Adrenal gland (tissue), 12 donors: Measurements from ENCODE around the gene PIK3R2. TPM values are rescaled to one million over a fixed set of nuclear protein-coding genes. Genes with fewer than 3 reads are reported as not detected.

Experiments
- DNase-seq, 7 donors: peaks; one replicate each; pipeline ENCODE4 v3.0.0-alpha.2; 2019 to 2020
- H3K27ac ChIP-seq, 5 donors: fragments of 200-600 bp; sonication (generic) in 4 of 5; 1 replicate in 3 of 5; 2 replicates in 2 of 5; pipeline versions ENCODE4 v1.5.1 to v1.8.0; 2016 to 2020; ENCODE audit warnings: mild to moderate bottlenecking in 1 of 5
- H3K27me3 ChIP-seq: fragments of 200-600 bp; 2 replicates; pipeline ENCODE4 v1.8.0; 2021
- H3K36me3 ChIP-seq, 2 donors: fragments of 200-600 bp; replicated peaks in 1 of 2; 1 replicate in 1 of 2; 2 replicates in 1 of 2; pipeline versions ENCODE4 v1.5.1 to v1.8.0; 2018 to 2022
- H3K4me1 ChIP-seq, 2 donors: fragments of 200-600 bp; replicated peaks in 1 of 2; 1 replicate in 1 of 2; 2 replicates in 1 of 2; pipeline versions ENCODE4 v1.5.1 to v1.8.0; 2018 to 2021
- H3K4me3 ChIP-seq, 4 donors: fragments of 200-600 bp; sonication (generic) in 3 of 4; one replicate each; pipeline ENCODE4 v1.5.1; 2016 to 2018
- H3K9me3 ChIP-seq, 3 donors: fragments of 200-600 bp; sonication (generic) in 1 of 3; replicated peaks in 1 of 3; 1 replicate in 2 of 3; 2 replicates in 1 of 3; pipeline versions ENCODE4 v1.5.1 to v1.8.0; 2016 to 2021
- POLR2A ChIP-seq, 2 donors: fragments of 450-650 bp; IDR thresholded peaks; one replicate each; pipeline ENCODE4 v1.6.1; 2017; ENCODE audit warnings: antibody characterized with exemption in 2 of 2, mild to moderate bottlenecking in 2 of 2, moderate library complexity in 1 of 2
- WGBS, 4 donors: extraction: QIAGEN DNeasy Blood & Tissue Kit in 2 of 4; methylation state at CpG; one replicate each; pipeline versions ENCODE4 v1.1.5 to v1.1.7; 2013 to 2017; 5-methylcytosine and 5-hydroxymethylcytosine counted together
- intact Hi-C, 2 donors: fragments of 100-400 bp; cut with DNase I; formaldehyde crosslinking; loops; one replicate each; pipeline versions ENCODE4 v1.14.1 to v1.15.0; 2022 to 2023
- polyA plus RNA-seq, 3 donors: library from polyadenylated mRNA; stranded (reverse); fragments of 200-250 nt in 2 of 3; fragments of 350-450 nt in 1 of 3; fragmentation: Illumina TruSeq in 1 of 3; extraction: RNeasy Lipid Tissue Mini Kit (QIAGEN cat#74804) in 1 of 3; gene quantifications; one replicate each; pipeline ENCODE4 v1.2.3, GENCODE V29; 2013 to 2014
- total RNA-seq, 9 donors: library from RNA; depleted of rRNA in 4 of 9; stranded (reverse); fragments of >200 nt in 4 of 9; fragments of 120-200 nt in 1 of 9; fragmentation: NEBNext Ultra II Directional in 1 of 9; extraction: Animal tissue kit (Norgen Biotek cat#: 25700) in 1 of 9; gene quantifications; one replicate each; pipeline versions ENCODE4 v1.1.0 to v1.2.4, GENCODE V29; 2013 to 2023
- TF ChIP-seq, protein P1 (sequence below), 6 experiments: fragments of 450-650 bp in 4 of 6; fragments of 200-600 bp in 2 of 6; sonication (generic) in 1 of 6; IDR thresholded peaks; 1 replicate in 5 of 6; 2 replicates in 1 of 6; pipeline versions ENCODE4 v1.5.1 to v1.8.0; 2016 to 2021; ENCODE audit warnings: antibody characterized with exemption in 6 of 6, mild to moderate bottlenecking in 2 of 6, moderate library complexity in 1 of 6
- donor health status: healthy with polysubstance abuse.
- donor health status: Bipolar disorder and iron deficiency.
- donor health status: DM: yes; HTN: yes; CAD: no.
- donor health status: DM: no; HTN: no; CAD: no.
- donor health status: DM: no; HTN: no; CAD: no.
- donor health status: DM: yes; HTN: yes; CAD: no.

Gene PIK3R2
- total and polyA plus RNA-seq, 12 donors, result 6.7 to 124 (median 58.5) TPM

DNA sequence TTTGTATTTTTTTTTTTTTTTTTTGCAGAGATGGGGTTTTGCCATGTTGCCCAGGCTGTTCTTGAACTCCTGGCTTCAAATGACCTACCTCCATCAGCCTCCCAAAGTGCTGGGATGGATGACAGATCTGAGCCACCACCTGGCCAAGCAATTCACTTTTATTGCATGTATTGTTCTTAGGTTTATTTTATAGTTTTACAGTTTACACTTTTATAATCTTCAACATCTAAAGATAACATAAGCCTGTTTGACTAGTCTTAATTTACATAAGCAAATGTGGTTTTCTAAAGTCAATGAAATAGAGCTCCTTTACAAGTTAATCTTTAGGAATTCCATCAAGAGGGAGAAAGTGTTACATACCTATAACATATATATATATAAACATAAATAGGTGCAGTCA, 30.6 kb downstream of the PIK3R2 start:
- Histone ChIP-seq H3K27ac (no peak overlapping the region), H3K9me3 (no peaks in the 10 kb centered on the region), H3K36me3 (no peaks in the 10 kb centered on the region), H3K27me3 (no peaks in the 10 kb centered on the region), H3K4me1 (no peaks in the 10 kb centered on the region), H3K4me3 (no peak overlapping the region)
- TF ChIP-seq POLR2A (IDR thresholded peaks at IDR 0.05), result no peak
- TF ChIP-seq, protein P1, sequence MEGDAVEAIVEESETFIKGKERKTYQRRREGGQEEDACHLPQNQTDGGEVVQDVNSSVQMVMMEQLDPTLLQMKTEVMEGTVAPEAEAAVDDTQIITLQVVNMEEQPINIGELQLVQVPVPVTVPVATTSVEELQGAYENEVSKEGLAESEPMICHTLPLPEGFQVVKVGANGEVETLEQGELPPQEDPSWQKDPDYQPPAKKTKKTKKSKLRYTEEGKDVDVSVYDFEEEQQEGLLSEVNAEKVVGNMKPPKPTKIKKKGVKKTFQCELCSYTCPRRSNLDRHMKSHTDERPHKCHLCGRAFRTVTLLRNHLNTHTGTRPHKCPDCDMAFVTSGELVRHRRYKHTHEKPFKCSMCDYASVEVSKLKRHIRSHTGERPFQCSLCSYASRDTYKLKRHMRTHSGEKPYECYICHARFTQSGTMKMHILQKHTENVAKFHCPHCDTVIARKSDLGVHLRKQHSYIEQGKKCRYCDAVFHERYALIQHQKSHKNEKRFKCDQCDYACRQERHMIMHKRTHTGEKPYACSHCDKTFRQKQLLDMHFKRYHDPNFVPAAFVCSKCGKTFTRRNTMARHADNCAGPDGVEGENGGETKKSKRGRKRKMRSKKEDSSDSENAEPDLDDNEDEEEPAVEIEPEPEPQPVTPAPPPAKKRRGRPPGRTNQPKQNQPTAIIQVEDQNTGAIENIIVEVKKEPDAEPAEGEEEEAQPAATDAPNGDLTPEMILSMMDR (IDR thresholded peaks at IDR 0.05), result no peak
- intact Hi-C loops, result no loop called here
- DNase-seq, result no peak

DNA sequence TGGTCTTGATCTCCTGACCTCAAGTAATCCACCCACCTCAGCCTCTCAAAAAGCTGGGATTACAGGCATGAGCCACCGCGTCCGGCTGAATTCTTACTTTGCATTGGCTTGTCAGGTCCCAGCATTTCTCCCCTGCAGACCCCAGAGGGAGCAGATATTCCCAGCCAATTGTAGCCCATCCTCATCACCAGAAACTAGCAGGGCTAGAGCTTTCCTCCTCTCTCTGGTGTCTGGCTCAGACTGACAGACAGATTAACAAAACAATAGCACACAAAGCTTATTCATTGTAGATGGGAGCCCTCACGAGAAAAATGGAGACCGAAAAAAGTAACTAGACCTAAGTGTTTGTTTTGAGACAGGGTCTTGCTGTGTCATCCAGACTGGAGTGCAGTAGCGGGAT, 32.6 kb downstream of the PIK3R2 start:
- no peak overlapping the region for H3K4me3 ChIP-seq
- no peak overlapping the region for H3K27ac ChIP-seq
- WGBS, 4 donors, result 52 to 75% (median 66%) methylated on average over 6 of the region's 6 CpGs
- no peaks in the 10 kb centered on the region for H3K4me1 ChIP-seq
- intact Hi-C loops, result no loop called here
- no peaks in the 10 kb centered on the region for H3K36me3 ChIP-seq
- no peaks in the 10 kb centered on the region for H3K27me3 ChIP-seq
- no peaks in the 10 kb centered on the region for H3K9me3 ChIP-seq
- TF ChIP-seq POLR2A (IDR thresholded peaks at IDR 0.05), result no peak
- TF ChIP-seq, protein P1 (IDR thresholded peaks at IDR 0.05), result no peak
- DNase-seq, result no peak

DNA sequence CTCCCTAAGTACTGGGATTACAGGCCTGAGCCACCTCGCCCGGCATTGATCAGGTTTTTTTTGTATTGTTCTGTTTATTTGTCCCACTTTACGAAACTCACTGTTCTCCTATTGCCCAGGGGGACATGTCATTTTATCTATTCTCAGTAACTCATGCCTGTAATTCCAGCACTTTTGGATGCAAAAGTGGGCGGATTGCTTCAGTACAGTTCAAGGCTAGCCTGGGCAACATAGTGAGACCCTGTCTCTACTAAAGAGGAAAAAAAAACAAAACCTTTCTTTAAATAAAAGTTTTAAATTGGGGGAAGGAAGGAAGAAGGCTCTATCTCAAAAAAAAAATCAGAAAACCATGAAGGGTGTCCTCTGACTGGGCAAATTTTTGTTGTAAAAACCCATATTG, 37.3 kb downstream of the PIK3R2 start:
- intact Hi-C loops, result no loop called here
- H3K27ac ChIP-seq, result no peak overlapping the region
- 88 to 94% (median 90%) methylated on average over 4 of the region's 4 CpGs for WGBS, 4 donors
- no peaks in the 10 kb centered on the region for H3K27me3 ChIP-seq
- TF ChIP-seq, protein P1 (IDR thresholded peaks at IDR 0.05), result no peak
- no peak for TF ChIP-seq POLR2A (IDR thresholded peaks at IDR 0.05)
- no peak overlapping the region for H3K4me3 ChIP-seq
- H3K9me3 ChIP-seq, result no peaks in the 10 kb centered on the region
- DNase-seq, result no peak
- H3K36me3 ChIP-seq, result no peaks in the 10 kb centered on the region
- peaks cover 12 to 20% of the 10 kb centered on the region in 2 donors for H3K4me1 ChIP-seq

DNA sequence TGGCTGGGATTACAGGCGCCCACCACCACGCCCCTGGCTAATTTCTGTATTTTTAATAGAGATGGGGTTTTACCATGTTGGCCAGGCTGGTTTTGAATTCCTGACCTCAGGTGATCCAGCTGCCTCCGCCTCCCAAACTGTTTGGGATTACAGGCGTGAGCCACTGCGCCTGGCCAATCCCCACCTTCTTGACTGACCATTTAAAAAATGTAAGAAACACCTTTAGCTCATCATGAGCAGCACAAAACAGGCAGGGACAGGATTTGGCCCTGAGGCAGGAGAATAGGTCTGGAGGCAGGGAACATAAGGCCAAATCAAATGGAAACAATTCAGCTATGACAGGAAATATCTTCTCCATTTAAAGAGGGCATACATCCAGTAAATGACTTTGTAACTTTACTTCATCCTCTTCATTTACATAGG, 38.7 kb downstream of the PIK3R2 start:
- TF ChIP-seq, protein P1 (IDR thresholded peaks at IDR 0.05), result peak in 1 of 6 experiments; percentile 47
- no peak for TF ChIP-seq POLR2A (IDR thresholded peaks at IDR 0.05)
- peak overlapping the region in 4 of 5 donors; percentile 91 to 99 (median 96) for H3K27ac ChIP-seq
- H3K4me3 ChIP-seq, result peak overlapping the region in 2 of 4 donors; percentile 15 to 44
- no peak for DNase-seq
- peaks cover 15 to 20% of the 10 kb centered on the region in 2 donors for H3K4me1 ChIP-seq
- WGBS, 4 donors, result 64 to 73% (median 69%) methylated on average over 5 of the region's 5 CpGs
- H3K9me3 ChIP-seq, result no peaks in the 10 kb centered on the region
- no peaks in the 10 kb centered on the region for H3K27me3 ChIP-seq
- peaks cover 0 to 8% of the 10 kb centered on the region in 2 donors for H3K36me3 ChIP-seq
- intact Hi-C loops, result no loop called here
